Stimulated activated naive B cell treated with anti-CD40 and anti-IgM and Interleukin-4, amounts not matched to agents 10 μg/mL and 1 μg/mL and 100 μg/mL, for 72 hours (primary cell): Measurements from ENCODE around the gene TMEM255B.

ENCODE experiments used
- ATAC-seq, 2 donors: fragments of 150-1000 bp; cut with Tn5 transposase; replicated peaks; 2 replicates each; pipeline ENCODE4 v1.10.0; 2021; ENCODE audit warnings: moderate library complexity in 1 of 2
- DNase-seq: peaks from one replicate; pipeline ENCODE4 v3.0.0; 2021
- H3K27ac Mint-ChIP-seq: one replicate; pipeline ENCODE4 v1.8.0; 2022; ENCODE audit warnings: mild to moderate bottlenecking, mixed read lengths
- H3K27me3 Mint-ChIP-seq, 2 donors: one replicate each; pipeline ENCODE4 v1.8.0; 2022; ENCODE audit warnings: mixed read lengths in 2 of 2
- H3K36me3 Mint-ChIP-seq, 2 donors: one replicate each; pipeline ENCODE4 v1.8.0; 2022; ENCODE audit warnings: mixed read lengths in 2 of 2, mild to moderate bottlenecking in 1 of 2
- H3K4me1 Mint-ChIP-seq, 2 donors: one replicate each; pipeline ENCODE4 v1.8.0; 2022; ENCODE audit warnings: mixed read lengths in 2 of 2, mild to moderate bottlenecking in 1 of 2
- H3K4me3 Mint-ChIP-seq, 2 donors: one replicate each; pipeline ENCODE4 v1.8.0; 2022; ENCODE audit warnings: mild to moderate bottlenecking in 2 of 2, mixed read lengths in 2 of 2, moderate library complexity in 1 of 2
- H3K9me3 Mint-ChIP-seq, 2 donors: one replicate each; pipeline ENCODE4 v1.8.0; 2022; ENCODE audit warnings: mixed read lengths in 2 of 2, mild to moderate bottlenecking in 1 of 2

Gene TMEM255B

GRCh38 chr13:113849546-113849945, 90.5 kb downstream of the TMEM255B start:
- Mint-ChIP-seq H3K36me3 (peaks cover 23 to 40% of the 10 kb centered on the region in 2 donors), H3K4me3 (no peak overlapping the region), H3K9me3 (no peaks in the 10 kb centered on the region), H3K27me3 (peaks cover 2 to 18% of the 10 kb centered on the region in 2 donors), H3K4me1 (peaks cover 18 to 20% of the 10 kb centered on the region in 2 donors), H3K27ac (no peak overlapping the region)
- no peak for DNase-seq
- no peak for ATAC-seq

- DNase-seq, result no peak
- H3K4me1 Mint-ChIP-seq, result peaks cover 22 to 26% of the 10 kb centered on the region in 2 donors
- no peak overlapping the region for H3K27ac Mint-ChIP-seq
- no peak overlapping the region for H3K4me3 Mint-ChIP-seq
- peaks cover 7 to 20% of the 10 kb centered on the region in 2 donors for H3K27me3 Mint-ChIP-seq
- no peak for ATAC-seq
- H3K36me3 Mint-ChIP-seq, result peaks cover 17 to 40% of the 10 kb centered on the region in 2 donors
- H3K9me3 Mint-ChIP-seq, result no peaks in the 10 kb centered on the region
These were observed 91.1 kb downstream of the TMEM255B start for GRCh38 chr13:113849981-113850721.

GRCh38 chr13:113850722-113851479, 91.9 kb downstream of the TMEM255B start:
- ATAC-seq (no peak), DNase-seq (no peak)
- peaks cover 9 to 21% of the 10 kb centered on the region in 2 donors for H3K27me3 Mint-ChIP-seq
- H3K27ac Mint-ChIP-seq, result no peak overlapping the region
- peaks cover 11 to 35% of the 10 kb centered on the region in 2 donors for H3K36me3 Mint-ChIP-seq
- no peaks in the 10 kb centered on the region for H3K9me3 Mint-ChIP-seq
- peaks cover 22 to 29% of the 10 kb centered on the region in 2 donors for H3K4me1 Mint-ChIP-seq
- no peak overlapping the region for H3K4me3 Mint-ChIP-seq

- Mint-ChIP-seq H3K4me3 (no peak overlapping the region), H3K9me3 (no peaks in the 10 kb centered on the region), H3K36me3 (peaks cover 13 to 39% of the 10 kb centered on the region in 2 donors), H3K27me3 (peaks cover 14 to 26% of the 10 kb centered on the region in 2 donors), H3K4me1 (peaks cover 25 to 29% of the 10 kb centered on the region in 2 donors), H3K27ac (no peak overlapping the region)
- ATAC-seq, result no peak
- DNase-seq, result no peak
These were observed 92.4 kb downstream of the TMEM255B start for GRCh38 chr13:113851480-113851803.

GRCh38 chr13:113851826-113852535, 93.0 kb downstream of the TMEM255B start:
- peaks cover 25 to 29% of the 10 kb centered on the region in 2 donors for H3K4me1 Mint-ChIP-seq
- ATAC-seq (no peak), DNase-seq (no peak)
- no peaks in the 10 kb centered on the region for H3K9me3 Mint-ChIP-seq
- H3K27me3 Mint-ChIP-seq, result peaks cover 15 to 30% of the 10 kb centered on the region in 2 donors
- H3K27ac Mint-ChIP-seq, result no peak overlapping the region
- no peak overlapping the region for H3K4me3 Mint-ChIP-seq
- H3K36me3 Mint-ChIP-seq, result peaks cover 18 to 44% of the 10 kb centered on the region in 2 donors

GRCh38 chr13:113852536-113853517, 93.8 kb downstream of the TMEM255B start:
- Mint-ChIP-seq H3K9me3 (no peaks in the 10 kb centered on the region), H3K36me3 (peaks cover 20 to 41% of the 10 kb centered on the region in 2 donors), H3K4me1 (peaks cover 25 to 29% of the 10 kb centered on the region in 2 donors), H3K27me3 (peaks cover 17 to 33% of the 10 kb centered on the region in 2 donors), H3K27ac (no peak overlapping the region), H3K4me3 (no peak overlapping the region)
- ATAC-seq (no peak), DNase-seq (no peak)

GRCh38 chr13:113853518-113854237, 94.7 kb downstream of the TMEM255B start:
- peaks cover under 1 to 4% of the 10 kb centered on the region in 2 donors for H3K9me3 Mint-ChIP-seq
- H3K4me1 Mint-ChIP-seq, result peaks cover 29% of the 10 kb centered on the region in 2 donors
- H3K36me3 Mint-ChIP-seq, result peaks cover 23 to 48% of the 10 kb centered on the region in 2 donors
- H3K4me3 Mint-ChIP-seq, result no peak overlapping the region
- peak in 1 of 2 donors; percentile 5 for ATAC-seq
- H3K27ac Mint-ChIP-seq, result no peak overlapping the region
- no peak for DNase-seq
- H3K27me3 Mint-ChIP-seq, result peaks cover 26 to 37% of the 10 kb centered on the region in 2 donors

GRCh38 chr13:113854238-113855011, 95.4 kb downstream of the TMEM255B start:
- ATAC-seq (peak; percentile 53 to 58), DNase-seq (no peak)
- peak overlapping the region; percentile 56 for H3K27ac Mint-ChIP-seq
- peaks cover 29 to 31% of the 10 kb centered on the region in 2 donors for H3K4me1 Mint-ChIP-seq
- H3K27me3 Mint-ChIP-seq, result peaks cover 33 to 37% of the 10 kb centered on the region in 2 donors
- peaks cover 31 to 56% of the 10 kb centered on the region in 2 donors for H3K36me3 Mint-ChIP-seq
- H3K4me3 Mint-ChIP-seq, result peak overlapping the region; percentile 43 to 67
- peaks cover 8 to 11% of the 10 kb centered on the region in 2 donors for H3K9me3 Mint-ChIP-seq

GRCh38 chr13:113855012-113855921, 96.2 kb downstream of the TMEM255B start:
- DNase-seq (no peak), ATAC-seq (peak; percentile 8 to 24)
- peaks cover 31 to 34% of the 10 kb centered on the region in 2 donors for H3K4me1 Mint-ChIP-seq
- H3K27me3 Mint-ChIP-seq, result peaks cover 37% of the 10 kb centered on the region in 2 donors
- peaks cover 9 to 13% of the 10 kb centered on the region in 2 donors for H3K9me3 Mint-ChIP-seq
- H3K27ac Mint-ChIP-seq, result no peak overlapping the region
- H3K36me3 Mint-ChIP-seq, result peaks cover 35 to 64% of the 10 kb centered on the region in 2 donors
- peak overlapping the region; percentile 43 to 67 for H3K4me3 Mint-ChIP-seq

GRCh38 chr13:113855931-113856715, 97.1 kb downstream of the TMEM255B start:
- Mint-ChIP-seq H3K9me3 (peaks cover 9 to 13% of the 10 kb centered on the region in 2 donors), H3K4me3 (no peak overlapping the region), H3K36me3 (peaks cover 38 to 73% of the 10 kb centered on the region in 2 donors), H3K27ac (no peak overlapping the region), H3K27me3 (peaks cover 37% of the 10 kb centered on the region in 2 donors), H3K4me1 (peaks cover 38 to 39% of the 10 kb centered on the region in 2 donors)
- DNase-seq (no peak), ATAC-seq (no peak)

- Mint-ChIP-seq H3K36me3 (peaks cover 42 to 78% of the 10 kb centered on the region in 2 donors), H3K27ac (no peak overlapping the region), H3K27me3 (peaks cover 37% of the 10 kb centered on the region in 2 donors), H3K4me1 (peaks cover 44 to 45% of the 10 kb centered on the region in 2 donors), H3K4me3 (no peak overlapping the region), H3K9me3 (peaks cover 9 to 13% of the 10 kb centered on the region in 2 donors)
- no peak for DNase-seq
- no peak for ATAC-seq
These were observed 97.7 kb downstream of the TMEM255B start for GRCh38 chr13:113856716-113857065.
